ENCODE data around the gene NEK4.
A peak's percentile ranks its signal among the peaks of the same experiment; 100 is the strongest.
"Not testable (repeated sequence)": the region's sequence is repeated elsewhere in the genome, so short reads cannot be mapped to it uniquely, and the experiment has no call there.

NEK4 gene

DNA sequence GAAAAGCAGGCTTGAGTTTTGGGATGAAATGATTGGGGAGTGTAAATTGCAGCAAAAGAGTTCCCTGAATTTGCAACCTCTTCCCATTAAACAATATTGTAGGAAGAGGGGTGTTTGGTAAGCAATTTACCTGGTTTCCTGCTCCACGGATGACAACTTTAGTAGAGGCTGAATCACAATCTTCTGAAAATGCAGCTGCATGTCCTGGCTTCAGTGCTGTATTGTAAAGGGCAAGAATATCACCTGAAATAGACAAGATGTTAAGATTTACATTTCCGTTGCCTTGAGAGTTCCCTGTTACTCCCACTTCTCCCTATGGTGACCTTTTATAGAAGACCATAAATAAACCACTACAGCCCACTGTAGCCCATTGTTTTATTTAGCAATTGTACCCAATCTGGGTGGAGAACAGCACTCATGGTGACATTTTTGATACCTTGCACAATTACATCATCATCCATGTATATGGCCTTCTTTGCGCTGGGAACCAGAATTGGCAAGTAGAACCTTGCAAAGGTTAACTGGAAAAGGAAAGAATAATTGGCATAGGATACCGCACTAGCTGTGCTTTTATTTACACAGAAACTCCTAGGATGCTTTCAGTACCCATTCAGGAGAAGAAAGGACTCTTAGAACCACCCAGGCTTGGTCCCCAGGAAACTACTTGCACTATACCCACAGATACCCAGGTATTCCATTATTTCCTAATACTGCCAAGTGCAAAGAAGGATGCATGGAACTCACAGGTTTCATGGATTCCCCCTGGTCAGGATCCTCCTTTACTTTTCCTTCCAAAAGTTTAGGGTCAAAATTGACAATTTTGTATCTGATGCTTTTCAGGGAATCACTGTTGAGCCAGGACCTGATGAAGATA, 74.7 kb downstream of the NEK4 start:
- no peak for DNase-seq

DNA sequence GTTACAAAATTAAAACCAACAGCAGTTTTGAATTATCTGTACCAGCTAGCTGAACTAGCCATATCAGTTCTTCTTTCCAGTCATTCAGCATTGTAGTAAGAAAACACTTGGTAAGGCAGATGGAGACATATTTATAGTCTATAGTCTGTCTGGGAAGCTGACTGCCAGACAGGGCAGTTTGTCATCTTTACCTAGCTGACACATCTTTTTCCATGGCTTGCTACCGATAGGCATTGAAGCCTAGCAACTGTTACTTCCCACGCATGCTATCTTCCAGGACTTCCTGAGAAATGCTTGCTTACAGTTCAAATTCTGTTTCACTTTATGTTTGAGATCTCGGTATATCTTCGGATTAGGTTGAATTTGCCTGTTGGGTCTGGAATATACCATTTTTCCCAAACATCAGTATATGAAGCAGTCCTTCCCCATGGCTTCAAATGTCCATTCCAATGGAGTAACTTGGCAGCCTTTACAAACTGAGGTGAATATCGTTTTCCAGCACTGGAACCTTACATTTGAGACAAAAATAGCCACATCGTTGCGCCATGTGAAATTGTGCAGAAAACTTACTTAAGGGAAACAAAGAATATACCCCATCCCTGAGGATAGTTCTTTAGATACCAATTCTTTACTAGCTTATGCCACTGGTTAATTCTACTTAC, 76.1 kb downstream of the NEK4 start:
- DNase-seq, result no peak

DNA sequence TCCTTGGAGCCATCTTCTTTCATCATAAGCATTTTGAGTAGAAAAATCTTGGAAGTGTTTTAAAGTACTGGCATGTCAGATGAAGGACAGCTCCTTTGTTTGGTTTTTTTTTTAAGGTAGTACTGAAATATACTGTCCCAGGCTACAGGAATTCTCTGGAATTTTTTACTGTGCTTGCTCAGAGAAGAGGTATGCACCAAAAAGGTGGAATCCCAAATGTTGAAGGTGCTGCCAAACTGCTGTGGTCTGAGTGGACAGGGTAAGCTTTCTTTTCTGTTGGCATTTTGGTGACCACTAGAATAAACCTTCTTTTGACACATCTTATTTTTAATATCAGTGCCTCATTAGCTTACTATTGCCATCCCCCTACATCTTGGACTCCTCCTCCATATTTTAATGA, 77.7 kb downstream of the NEK4 start:
- DNase-seq, result no peak

DNA sequence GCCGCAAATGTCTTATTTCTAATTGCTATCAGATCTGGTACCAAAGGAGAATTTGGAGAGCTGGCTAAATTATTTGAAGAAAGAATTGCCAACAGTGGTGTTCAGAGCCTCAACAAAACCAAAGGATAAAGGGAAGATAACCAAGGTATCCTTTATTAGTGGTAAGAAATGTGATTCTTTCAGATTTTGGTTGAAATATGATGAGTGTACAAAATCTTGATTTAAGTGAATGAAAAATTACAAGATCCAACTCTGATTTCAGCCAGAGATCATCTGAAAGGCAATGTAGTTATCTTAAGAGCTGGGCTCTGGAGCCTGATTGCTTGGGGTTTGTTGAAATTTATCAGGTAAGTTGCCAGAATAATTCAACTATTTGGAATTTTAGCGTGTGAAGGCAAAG, 80.2 kb downstream of the NEK4 start:
- no peak for DNase-seq

DNA sequence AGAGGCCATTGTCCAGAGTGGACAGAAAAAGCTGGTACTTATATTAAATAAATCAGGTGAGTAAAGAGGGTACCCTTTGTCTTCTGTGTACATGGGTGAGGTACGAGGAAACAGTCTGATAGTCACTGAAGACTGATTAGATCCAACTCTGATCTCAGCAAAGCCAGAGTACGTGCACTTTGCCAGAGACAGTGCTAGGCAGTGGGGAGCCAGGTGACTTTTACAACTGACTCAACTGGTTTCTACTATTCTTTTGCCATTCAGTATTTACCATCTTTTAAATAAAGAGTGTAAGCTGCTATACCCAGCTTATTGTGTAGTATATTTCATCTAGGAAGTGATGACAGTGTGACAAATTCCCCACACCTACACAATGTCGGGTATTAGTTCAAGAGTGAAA, 81.6 kb downstream of the NEK4 start:
- DNase-seq, result no peak

DNA sequence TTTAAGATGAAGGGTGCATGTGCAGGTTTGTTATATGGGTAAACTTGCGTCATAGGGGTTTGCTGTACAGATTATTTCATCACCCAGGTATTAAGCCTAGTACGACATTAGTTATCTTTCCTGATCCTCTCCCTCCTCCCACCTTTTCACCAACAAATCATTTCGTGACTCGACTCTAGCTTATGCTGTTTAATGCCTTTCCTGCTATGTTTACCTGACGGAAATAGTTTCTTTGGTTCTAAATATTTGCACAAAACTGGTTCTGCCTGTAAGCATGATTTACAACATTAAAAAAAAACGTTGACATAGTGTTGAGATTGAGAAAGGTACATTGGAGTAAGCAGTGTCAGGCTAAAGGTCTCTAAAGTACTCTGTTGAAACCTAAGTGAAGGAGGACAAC, 82.5 kb downstream of the NEK4 start:
- DNase-seq, result no peak

DNA sequence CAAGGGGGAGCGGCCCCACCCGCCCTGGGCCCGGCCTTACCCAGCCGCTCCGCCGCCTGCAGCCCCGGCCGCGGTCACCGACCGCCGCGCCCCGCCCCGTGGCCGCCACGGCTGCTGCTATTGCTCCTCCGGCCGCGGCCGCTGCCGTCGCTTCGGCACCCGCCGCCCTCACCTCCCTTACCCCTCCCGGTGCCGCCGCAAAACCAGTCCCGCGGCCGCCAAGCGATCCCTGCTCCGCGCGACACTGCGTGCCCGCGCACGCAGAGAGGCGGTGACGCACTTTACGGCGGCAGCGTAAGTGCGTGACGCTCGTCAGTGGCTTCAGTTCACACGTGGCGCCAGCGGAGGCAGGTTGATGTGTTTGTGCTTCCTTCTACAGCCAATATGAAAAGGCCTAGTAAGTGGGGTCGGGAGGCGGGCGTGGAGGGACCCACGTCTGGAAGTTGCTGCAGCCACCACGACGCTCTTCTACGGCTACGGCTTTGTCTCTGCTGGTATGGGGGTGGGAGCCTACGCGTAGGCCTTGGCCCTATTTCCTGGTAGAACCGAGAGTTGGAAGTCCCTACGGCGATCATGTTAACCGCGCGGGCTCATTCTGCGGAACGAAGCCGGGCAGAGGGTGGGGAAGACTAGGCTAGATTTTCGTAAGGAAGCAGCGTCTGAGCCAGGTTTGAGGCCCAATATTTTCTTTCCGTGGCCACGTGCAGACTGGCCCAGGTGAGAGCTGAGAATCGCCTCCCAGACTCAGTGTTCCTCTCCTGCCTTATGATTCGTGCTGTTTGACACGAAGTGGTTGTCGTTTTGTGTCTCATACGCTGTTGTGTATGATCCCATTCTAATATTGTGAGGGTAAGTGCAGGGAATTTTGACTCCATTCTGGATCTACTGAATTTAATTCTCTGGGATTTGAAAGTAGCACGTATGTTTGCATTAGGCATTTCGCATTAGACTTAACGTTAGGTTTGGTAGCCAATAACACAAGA, 84.7 kb downstream of the NEK4 start, which contains the start of the genes GNL3 and PBRM1:
Gene GNL3 (plus strand): TSS at position 324 of the 983 bp plus-strand sequence. CDS start 61 bp downstream, at position 385.
Gene PBRM1 (minus strand): TSS at position 205 of the 983 bp plus-strand sequence.
- peak; percentile 96 for DNase-seq

DNA sequence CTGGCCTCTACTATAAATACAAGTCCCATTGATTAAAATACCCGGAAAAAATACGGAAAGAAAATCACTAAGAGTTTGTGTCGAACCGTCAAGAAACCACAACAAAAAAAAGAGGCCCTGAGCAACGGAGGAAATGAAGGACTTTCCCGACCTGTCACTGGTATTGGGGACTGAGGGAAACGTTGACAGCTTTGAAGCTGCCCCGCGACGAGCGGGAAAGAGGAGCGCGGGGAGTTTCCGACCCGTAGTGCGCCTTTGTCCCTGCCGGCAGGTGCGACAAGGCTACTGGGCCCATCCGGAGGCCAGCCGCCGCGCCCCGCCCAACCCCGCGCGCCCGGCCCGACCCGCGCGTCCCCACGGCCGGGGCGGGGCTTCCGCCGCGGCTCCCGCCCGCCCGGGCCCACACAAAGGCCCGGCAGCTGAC, 85.4 kb downstream of the NEK4 start:
- DNase-seq, result no peak

DNA sequence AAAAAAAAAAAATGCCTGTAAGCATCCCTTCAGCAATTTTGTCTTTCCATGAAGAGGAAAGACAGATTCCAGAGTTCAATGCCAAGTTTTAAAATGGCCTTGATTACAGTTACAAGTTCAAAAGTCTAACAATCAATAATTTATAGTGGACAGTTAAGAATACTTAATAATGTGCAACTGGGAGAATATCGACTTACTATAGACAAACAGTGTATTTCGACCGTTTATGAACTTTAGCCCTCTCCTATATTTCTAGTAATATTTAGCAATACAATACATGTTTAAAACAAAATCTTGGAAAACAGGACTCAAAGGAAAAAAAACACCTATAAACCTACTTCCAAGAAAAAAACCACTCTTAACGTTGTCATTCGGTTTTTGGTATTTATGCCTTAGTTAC, 86.6 kb downstream of the NEK4 start:
- no peak for DNase-seq

DNA sequence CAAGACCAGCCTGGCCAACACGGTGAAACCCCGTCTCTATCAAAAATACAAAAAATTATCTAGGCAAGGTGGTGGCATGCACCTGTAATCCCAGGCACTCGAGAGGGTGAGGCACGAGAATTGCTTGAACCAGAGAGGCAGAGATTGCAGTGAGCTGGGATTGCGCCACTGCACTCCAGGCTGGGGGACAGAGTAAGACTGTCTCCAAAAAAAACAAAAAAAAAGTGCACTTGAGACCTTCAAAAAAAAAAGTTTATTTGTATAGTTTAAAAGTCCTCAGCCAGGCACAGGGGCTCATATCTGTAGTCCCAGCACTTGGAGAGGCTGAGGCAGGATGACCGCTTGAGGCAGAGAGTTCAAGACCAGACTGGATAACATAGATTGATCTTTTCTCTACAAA, 87.1 kb downstream of the NEK4 start:
- DNase-seq, result no peak

DNA sequence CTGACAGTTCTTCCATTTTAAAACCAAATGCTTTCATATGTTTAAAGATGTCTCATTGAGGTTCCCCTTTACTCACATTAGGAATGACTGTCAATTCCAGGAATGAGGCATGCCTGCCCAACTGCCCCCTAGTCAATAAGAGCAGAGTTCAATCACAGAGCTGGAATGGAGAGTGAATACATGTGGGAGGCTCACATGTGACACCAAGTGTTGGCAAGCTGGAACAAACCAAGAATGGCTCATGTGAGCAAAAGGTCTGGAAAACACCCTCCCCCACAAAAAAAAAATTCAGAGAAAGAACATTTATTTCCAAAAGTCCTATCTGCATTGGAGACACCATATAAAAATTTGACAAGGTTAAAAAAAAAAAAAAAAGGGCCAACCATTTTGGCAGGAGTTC, 88.7 kb downstream of the NEK4 start:
- DNase-seq, result no peak

DNA sequence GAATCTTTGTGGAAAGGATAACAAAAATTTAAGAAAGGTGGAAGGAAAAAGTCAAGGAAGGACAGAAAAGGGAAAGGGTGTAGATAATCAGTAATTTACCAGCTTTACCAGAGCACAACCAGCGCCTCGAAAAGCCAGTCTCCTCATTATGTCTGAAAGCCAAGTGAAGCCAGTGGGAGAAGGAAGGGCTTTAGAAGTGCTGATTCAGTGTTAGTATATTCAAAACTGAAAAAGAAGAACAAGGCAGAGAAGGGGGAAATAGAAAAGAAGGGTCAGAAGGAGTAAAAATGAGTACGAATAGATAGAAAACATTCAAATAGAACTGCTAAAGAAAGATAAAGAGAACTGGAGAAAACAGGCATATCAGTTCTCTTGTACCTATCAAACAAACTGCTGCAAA, 89.1 kb downstream of the NEK4 start:
- DNase-seq, result no peak

DNA sequence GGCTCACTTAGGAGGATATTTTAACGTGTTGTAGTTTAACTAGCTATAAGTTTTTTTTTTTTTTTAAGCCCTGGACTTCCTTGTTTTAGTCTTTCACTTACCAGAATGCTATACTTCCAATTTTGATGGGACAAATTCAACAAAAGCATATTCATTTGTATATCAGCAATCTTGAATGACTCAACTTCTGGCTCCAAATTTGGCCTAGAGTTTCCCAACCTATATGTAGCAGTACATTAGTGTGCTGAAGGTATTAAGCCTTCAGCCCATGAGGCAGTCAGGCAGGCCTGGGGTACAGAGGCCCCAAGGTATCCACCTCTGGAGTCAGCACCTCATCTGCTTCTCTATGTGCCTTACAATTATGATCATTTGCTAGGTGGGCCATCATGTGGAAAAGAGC, 90.9 kb downstream of the NEK4 start:
- DNase-seq, result no peak

DNA sequence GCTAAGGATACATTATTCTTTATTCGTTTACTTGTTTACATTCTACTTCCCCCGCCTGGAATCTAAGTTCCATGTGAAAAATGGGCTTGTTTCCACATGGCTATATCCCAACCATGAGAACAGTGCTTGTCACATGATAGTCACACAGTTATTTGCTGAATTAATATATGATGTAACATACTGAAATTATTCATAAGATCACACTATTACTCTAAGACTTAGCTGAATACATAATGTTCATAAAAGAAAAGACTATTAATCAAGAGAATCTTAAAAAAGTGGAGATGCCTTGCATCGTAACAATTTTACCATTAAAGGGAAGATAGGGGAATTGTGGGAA, 91.6 kb downstream of the NEK4 start:
- DNase-seq, result no peak

DNA sequence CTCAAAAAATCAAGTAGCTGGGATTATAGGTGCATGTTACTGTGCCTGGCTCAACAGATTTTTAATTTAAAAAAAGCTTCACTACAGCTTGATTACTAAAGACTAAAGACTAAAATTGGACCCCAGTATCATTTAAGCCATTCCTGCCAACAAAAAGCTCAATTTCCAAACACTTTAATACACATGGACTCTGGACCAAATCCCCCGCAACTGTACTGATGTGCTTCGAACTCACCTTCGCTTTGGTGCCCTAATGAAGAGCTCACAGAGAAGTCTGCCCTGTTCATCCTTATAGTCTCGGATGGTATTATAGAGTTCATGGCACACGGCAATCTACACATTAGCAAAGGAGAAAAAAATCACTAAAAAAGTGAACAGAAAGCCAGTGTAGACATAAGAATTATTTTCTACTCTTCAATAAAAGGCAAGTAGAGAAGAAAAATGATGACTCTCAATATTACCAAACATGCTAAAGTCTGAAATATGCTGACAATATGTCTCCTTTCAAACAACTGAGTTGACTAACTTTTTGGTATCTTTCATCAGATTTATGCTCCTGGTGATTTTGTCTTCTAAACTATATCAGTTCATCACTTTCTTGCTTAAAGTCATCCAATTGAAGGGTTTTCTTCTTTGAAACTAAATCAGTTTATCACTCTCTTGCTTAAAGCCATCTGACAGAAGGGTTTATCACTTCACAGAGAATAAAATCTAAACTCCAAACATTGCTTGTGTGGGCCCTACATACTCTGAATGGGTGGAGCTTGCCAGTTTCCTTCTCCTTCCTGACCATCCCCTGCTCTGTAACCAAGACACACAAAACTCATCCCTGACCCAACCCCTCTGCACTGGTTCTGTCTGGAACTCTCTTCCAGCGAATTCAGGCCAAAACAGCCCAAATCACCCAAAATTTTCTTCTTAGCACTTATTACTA, 92.2 kb downstream of the NEK4 start:
- no peak for DNase-seq

DNA sequence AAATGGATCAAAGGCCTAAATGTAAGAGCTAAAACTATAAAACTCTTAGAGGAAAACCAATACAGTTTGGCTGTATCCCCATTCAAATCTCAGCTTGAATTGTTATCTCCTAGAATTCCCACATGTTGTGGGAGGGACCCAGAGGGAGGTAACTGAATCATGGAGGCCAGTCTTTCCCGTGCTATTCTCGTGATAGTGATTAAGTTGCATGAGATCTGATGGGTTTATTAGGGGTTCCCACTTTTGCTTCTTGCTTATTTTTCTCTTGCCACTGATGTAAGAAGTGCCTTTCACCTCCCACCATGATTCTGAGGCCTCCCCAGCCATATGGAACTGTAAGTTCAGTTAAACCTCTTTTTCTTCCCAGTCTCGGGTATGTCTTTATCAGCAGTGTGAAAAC, 94.5 kb downstream of the NEK4 start:
- not testable (repeated sequence) for DNase-seq

DNA sequence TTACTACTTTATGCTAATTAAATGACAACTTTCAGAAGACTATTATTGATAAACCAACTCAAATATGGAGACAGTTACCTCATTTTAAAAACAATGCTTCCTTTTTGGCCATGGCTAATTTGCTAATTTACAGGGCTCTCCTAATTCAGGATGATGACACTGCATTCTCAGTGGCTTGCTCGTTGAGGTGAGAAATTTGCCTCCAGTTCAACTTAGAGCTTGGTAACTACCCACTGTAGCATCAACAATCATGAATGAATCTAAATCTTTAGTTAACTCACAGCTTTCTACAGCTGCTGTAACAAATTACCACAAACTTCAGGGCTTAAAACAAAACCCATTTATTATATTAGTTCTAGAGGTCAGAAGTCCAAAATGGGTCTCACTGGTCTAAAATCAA, 99.1 kb downstream of the NEK4 start:
- no peak for DNase-seq

DNA sequence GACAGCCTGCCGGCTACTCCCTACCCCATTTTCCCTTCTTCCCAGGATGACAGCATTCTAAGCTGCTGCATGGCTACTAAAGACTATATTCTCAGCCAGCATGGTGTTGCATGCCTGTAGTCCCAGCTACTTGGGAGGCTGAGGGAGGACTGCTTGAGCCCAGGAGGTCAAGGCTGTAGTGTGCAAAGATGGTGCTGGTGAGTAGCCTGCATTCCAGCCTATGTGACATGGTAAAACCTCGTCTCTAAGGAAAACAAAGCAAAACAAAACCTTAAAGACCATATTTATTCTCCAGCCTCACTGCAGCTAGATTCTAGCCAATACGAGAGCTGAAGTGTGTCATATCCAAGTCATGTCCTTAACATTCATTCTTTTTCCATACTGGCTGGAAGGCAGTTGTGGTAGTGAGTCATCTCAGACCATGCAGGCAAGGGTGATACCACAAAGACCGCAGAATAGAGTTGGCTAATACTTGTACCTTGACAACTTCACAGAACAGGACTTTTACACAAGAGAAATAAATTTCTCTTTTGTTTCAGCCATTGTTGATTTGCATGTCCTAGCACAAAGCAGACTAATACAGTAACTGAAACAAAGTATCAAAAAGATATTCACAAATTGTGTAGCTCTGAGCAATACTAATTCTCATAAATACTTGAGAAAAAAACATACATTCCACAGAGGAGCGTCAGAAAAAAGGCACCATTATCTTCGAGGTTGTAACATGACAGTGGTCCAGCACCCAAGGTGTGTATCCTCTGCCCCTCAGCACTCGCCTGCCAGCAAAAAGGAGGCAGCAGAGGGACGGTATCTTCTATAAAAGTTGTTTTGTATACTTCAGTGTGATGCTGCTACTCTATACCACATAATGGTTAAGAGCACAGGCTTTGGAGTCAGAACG, 99.9 kb downstream of the NEK4 start:
- peak; percentile 37 for DNase-seq

DNA sequence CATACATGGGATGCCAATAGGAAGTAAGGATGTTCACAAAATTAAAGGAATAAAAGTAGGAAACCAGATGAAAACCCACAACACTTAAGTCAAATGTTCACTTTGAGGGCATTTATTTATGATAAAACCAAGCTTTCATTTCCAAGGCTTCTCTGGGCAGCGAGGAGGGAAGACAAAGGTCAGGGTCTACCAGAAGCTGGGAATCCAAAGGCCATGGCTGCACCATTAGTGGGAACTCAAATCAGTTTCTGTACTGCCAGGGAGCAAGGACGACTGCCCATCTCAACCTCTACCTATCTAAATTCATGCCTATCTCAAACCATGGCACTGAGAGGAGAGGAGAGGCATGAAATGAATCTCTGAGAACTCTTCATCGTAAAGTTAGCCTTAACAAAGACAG, 107.6 kb downstream of the NEK4 start:
- no peak for DNase-seq

DNA sequence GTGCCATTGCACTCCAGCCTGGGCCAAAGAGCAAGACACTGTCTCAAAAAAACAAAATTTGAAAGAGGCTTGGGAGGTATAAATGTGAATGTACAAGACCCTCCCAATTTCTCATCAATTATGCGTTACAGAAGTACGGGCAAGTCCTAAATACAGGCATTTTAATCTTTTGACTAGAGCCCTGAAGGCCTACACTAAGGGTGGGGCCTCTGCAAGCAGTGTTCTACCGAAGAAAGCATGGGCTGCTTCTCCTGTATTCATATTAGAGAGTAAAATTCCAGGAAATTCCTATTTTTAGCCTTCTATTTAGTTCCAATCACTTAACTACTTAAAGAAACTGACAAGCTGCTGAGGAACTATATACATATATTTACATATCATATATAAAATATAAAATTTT, 110.7 kb downstream of the NEK4 start:
- no peak for DNase-seq

Measured in femur (tissue), 1 donor.